ENCODE measurements around the gene CEP350.

DNA sequence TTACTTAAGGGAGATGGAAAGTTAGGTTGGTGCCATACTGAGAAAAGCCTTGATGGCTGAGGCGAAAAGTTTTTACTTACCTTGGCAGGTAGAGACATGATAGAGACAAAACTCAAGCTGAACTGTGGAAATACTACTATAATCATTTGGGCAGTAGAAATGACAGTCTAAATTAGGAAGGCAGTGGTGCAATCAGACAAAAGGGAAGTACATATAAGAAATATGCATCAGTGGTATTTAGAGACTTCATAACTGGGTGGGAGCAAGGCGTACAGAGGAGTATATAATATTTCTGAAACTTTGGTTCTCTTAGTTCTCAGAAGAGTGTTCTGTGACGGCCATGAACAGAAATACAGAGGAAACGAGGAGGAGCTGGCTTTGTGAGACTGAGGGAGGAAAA lies 2.4 kb upstream of the CEP350 start:
- TF ChIP-seq, protein P1, sequence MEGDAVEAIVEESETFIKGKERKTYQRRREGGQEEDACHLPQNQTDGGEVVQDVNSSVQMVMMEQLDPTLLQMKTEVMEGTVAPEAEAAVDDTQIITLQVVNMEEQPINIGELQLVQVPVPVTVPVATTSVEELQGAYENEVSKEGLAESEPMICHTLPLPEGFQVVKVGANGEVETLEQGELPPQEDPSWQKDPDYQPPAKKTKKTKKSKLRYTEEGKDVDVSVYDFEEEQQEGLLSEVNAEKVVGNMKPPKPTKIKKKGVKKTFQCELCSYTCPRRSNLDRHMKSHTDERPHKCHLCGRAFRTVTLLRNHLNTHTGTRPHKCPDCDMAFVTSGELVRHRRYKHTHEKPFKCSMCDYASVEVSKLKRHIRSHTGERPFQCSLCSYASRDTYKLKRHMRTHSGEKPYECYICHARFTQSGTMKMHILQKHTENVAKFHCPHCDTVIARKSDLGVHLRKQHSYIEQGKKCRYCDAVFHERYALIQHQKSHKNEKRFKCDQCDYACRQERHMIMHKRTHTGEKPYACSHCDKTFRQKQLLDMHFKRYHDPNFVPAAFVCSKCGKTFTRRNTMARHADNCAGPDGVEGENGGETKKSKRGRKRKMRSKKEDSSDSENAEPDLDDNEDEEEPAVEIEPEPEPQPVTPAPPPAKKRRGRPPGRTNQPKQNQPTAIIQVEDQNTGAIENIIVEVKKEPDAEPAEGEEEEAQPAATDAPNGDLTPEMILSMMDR (IDR thresholded peaks at IDR 0.05), result no peak
- TF ChIP-seq EP300 (IDR thresholded peaks at IDR 0.05) (no peak), POLR2AphosphoS5 (IDR thresholded peaks at IDR 0.05) (no peak)
